NCI-H1092 treated with DMSO at 0.1 percent for 48 hours (cell line): Measurements from ENCODE around the gene MPPED1.

ENCODE experiments used
- DNase-seq: peaks from one replicate; lab custom pipeline; 2025; lab: John Stamatoyannopoulos, UW

MPPED1 gene

GRCh38 chr22:43393132-43393843 lies 18.5 kb upstream of the MPPED1 start:
- DNase-seq, result no peak

- no peak for DNase-seq
Observed at GRCh38 chr22:43393844-43394474, 17.9 kb upstream of the MPPED1 start.

- no peak for DNase-seq
Observed at GRCh38 chr22:43395086-43395695, 16.6 kb upstream of the MPPED1 start.

GRCh38 chr22:43396321-43396933 lies 15.4 kb upstream of the MPPED1 start:
- no peak for DNase-seq

- DNase-seq, result peak; percentile 29
Observed at GRCh38 chr22:43396934-43397457, 14.8 kb upstream of the MPPED1 start.

- DNase-seq, result no peak
Observed at GRCh38 chr22:43397766-43398165, 14.0 kb upstream of the MPPED1 start.

GRCh38 chr22:43398246-43398645 lies 13.6 kb upstream of the MPPED1 start:
- no peak for DNase-seq

GRCh38 chr22:43398910-43399309 lies 12.9 kb upstream of the MPPED1 start:
- no peak for DNase-seq

- no peak for DNase-seq
Observed at GRCh38 chr22:43399338-43399979, 12.4 kb upstream of the MPPED1 start.

GRCh38 chr22:43399980-43400358 lies 11.8 kb upstream of the MPPED1 start:
- DNase-seq, result no peak

GRCh38 chr22:43400449-43400848 lies 11.4 kb upstream of the MPPED1 start:
- no peak for DNase-seq

- no peak for DNase-seq
Observed at GRCh38 chr22:43401233-43401632, 10.6 kb upstream of the MPPED1 start.

- DNase-seq, result no peak
Observed at GRCh38 chr22:43401661-43402060, 10.2 kb upstream of the MPPED1 start.

GRCh38 chr22:43402128-43402527 lies 9.7 kb upstream of the MPPED1 start:
- DNase-seq, result no peak

GRCh38 chr22:43404673-43405385 lies 7.0 kb upstream of the MPPED1 start:
- no peak for DNase-seq

- no peak for DNase-seq
Observed at GRCh38 chr22:43406186-43406790, 5.5 kb upstream of the MPPED1 start.

- no peak for DNase-seq
Observed at GRCh38 chr22:43407591-43407990, 4.2 kb upstream of the MPPED1 start.

- DNase-seq, result no peak
Observed at GRCh38 chr22:43408009-43408408, 3.8 kb upstream of the MPPED1 start.

- DNase-seq, result no peak
Observed at GRCh38 chr22:43409046-43409445, 2.8 kb upstream of the MPPED1 start.

GRCh38 chr22:43409800-43410199 lies 2.0 kb upstream of the MPPED1 start:
- no peak for DNase-seq
